Activated naive CD4-positive, alpha-beta T cell treated with anti-CD3 and anti-CD28 coated beads, Interleukin-2, amount 10 ng/mL, durations not matched to agents 7 days and 5 days (primary cell): Measurements from ENCODE around the gene GRK6.

Source experiments
- CTCF ChIA-PET: fragments of 350-600 bp; sonication (Branson Sonifier 250); formaldehyde crosslinking; loops from one replicate; lab custom pipeline; 2021; ENCODE audit warnings: antibody characterized with exemption; lab: Charles Lee
- DNase-seq: peaks from one replicate; pipeline ENCODE4 v3.0.0-alpha.2; 2020
- H3K27ac Mint-ChIP-seq: one replicate; pipeline ENCODE4 v1.8.0; 2021; ENCODE audit warnings: mild to moderate bottlenecking, moderate library complexity, mixed read lengths
- H3K27me3 Mint-ChIP-seq: one replicate; pipeline ENCODE4 v1.8.0; 2021; ENCODE audit warnings: mild to moderate bottlenecking, mixed read lengths
- H3K36me3 Mint-ChIP-seq: one replicate; pipeline ENCODE4 v1.8.0; 2021; ENCODE audit warnings: mixed read lengths
- H3K4me1 Mint-ChIP-seq: one replicate; pipeline ENCODE4 v1.8.0; 2021; ENCODE audit warnings: mixed read lengths
- H3K4me3 Mint-ChIP-seq: one replicate; pipeline ENCODE4 v1.8.0; 2021; ENCODE audit warnings: mild to moderate bottlenecking, moderate library complexity, mixed read lengths
- H3K9me3 Mint-ChIP-seq: one replicate; pipeline ENCODE4 v1.8.0; 2021; ENCODE audit warnings: mixed read lengths

The GRK6 gene

GRCh38 chr5:177423671-177424070 is 2.8 kb upstream of the GRK6 start:
- Mint-ChIP-seq H3K36me3 (peaks cover 16% of the 10 kb centered on the region), H3K4me1 (peaks cover 27% of the 10 kb centered on the region), H3K4me3 (no peak overlapping the region), H3K27ac (no peak overlapping the region), H3K9me3 (peaks cover 4% of the 10 kb centered on the region), H3K27me3 (peaks cover 6% of the 10 kb centered on the region)
- CTCF ChIA-PET = interaction anchor here (1.2 to 14.5 kb wide), 4 partner anchors 8 to 33 kb away, joined by 3 to 172 read pairs (median 46); partner anchors contain the start of genes F12 and PFN3
- DNase-seq = no peak

DNA sequence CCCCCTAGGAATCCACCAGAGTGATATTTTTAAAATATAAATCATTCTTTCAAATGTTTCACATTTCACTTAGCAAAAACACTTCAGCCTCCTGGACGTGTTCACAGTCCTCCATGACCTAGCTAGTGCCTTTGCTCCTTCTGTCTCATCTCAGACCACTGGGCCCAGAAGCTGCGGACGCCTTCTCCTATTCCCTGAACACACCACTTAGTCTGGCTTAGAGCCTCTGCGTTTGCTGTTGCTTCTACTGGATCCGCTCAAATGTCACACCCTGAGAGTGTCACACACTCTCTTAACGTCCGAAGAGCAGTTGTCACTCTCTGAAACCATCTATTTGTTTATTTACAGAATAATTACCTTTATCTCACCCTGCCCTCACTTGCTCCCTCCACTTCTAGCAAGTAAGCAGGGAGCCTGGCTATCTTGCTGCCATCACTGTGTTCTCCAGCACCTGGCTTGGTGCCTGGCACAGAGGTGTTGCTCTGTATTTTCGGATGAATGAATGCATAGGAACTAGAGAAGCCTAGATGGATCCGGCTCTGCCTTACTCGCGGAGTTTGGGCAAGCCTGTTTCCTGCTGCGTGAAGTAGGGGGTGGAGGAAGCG is 1.2 kb upstream of the GRK6 start:
- Mint-ChIP-seq H3K9me3 (peaks cover 4% of the 10 kb centered on the region), H3K27ac (peak overlapping the region; percentile 97), H3K36me3 (peaks cover 30% of the 10 kb centered on the region), H3K4me1 (peaks cover 44% of the 10 kb centered on the region), H3K27me3 (no peaks in the 10 kb centered on the region), H3K4me3 (peak overlapping the region; percentile 86)
- no peak for DNase-seq
- CTCF ChIA-PET = interaction anchor here (0.7 to 14.5 kb wide), 4 partner anchors 20 to 36 kb away, joined by 3 to 172 read pairs (median 46); partner anchors contain the start of genes F12 and PFN3

- peak overlapping the region; percentile 97 for H3K27ac Mint-ChIP-seq
- DNase-seq = peak; percentile 100
- H3K4me3 Mint-ChIP-seq = peak overlapping the region; percentile 86
- H3K27me3 Mint-ChIP-seq = no peaks in the 10 kb centered on the region
- CTCF ChIA-PET = interaction anchor here (0.7 to 14.5 kb wide), 8 partner anchors 18 to 116 kb away, joined by 3 to 172 read pairs (median 4); partner anchors contain the start of genes F12 and PFN3
- H3K36me3 Mint-ChIP-seq = peaks cover 36% of the 10 kb centered on the region
- peaks cover 50% of the 10 kb centered on the region for H3K4me1 Mint-ChIP-seq
- H3K9me3 Mint-ChIP-seq = peaks cover 4% of the 10 kb centered on the region
These were observed 493 bp upstream of the GRK6 start for GRCh38 chr5:177425801-177426565.

DNA sequence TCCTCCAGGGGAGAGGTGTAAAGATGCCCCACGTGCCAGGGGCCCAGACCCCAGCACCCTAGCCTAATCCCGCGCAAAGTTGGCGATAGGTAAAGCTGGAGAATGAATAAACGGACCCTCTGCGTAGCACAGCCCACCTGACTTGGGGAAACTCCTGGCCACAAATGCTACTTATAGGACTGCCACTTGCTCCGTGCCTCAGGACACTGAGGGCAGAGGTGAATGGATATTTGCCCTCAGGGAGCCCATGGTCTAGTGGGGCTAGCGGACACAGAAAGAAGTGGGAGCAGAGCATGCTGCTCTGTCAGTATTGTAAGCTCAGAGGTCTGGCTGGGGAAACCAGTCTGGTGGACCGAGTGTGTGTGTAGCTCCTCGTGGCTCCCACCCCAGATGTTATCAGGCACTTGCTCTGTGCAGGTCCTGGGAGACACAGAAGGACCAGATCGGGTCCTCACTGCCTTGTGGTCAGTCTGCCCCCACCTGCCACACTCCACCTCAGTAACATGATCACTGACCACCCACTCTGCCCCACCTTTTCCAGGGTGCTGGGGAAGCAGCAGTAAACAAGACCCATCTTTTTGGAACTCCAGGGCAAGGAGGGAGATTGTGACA is 841 bp downstream of the GRK6 start:
- no peaks in the 10 kb centered on the region for H3K9me3 Mint-ChIP-seq
- DNase-seq = peak; percentile 33
- H3K4me3 Mint-ChIP-seq = peak overlapping the region; percentile 92
- H3K4me1 Mint-ChIP-seq = peaks cover 60% of the 10 kb centered on the region
- H3K27me3 Mint-ChIP-seq = no peaks in the 10 kb centered on the region
- H3K36me3 Mint-ChIP-seq = peaks cover 48% of the 10 kb centered on the region
- CTCF ChIA-PET = interaction anchor here (1.6 to 14.5 kb wide), 3 partner anchors 22 to 117 kb away, joined by 5 to 172 read pairs (median 89); partner anchors contain the start of genes F12 and PFN3
- peak overlapping the region; percentile 95 for H3K27ac Mint-ChIP-seq

DNA sequence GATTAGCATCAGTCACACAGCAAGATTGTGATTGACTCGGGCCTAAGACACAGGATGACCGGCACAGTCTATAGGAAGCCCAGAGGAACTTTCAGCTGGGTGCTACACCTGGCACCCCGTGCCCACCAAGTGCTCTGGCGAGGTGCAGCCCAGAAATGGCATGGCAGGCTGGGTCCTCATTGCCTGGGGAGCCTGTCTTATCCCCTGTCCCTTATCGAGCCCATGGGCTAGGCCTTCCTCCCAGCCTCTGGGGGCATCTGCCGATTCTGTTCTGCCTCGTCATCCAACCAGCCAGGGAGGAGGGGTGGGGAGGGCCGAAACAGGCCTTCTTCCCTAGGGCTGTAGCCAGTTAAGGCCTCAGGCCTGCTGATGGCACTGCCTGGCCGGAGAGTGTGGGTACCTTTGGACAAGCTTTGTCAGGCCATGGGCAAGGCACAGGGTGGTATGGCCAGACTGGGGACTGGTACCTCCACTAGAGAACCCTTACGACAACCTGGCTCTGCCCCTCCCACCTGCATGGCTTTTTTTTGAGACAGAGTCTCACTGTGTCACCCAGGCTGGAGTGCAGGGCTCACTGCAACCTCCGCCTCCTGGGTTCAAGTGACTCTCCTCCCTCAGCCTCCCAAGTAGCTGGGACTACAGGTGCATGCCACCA is 1.6 kb downstream of the GRK6 start:
- peaks cover 53% of the 10 kb centered on the region for H3K36me3 Mint-ChIP-seq
- peak; percentile 45 for DNase-seq
- CTCF ChIA-PET = interaction anchor here (1.7 to 14.5 kb wide), 3 partner anchors 18 to 27 kb away, joined by 7 to 172 read pairs (median 89); partner anchors contain the start of genes F12 and PFN3

DNA sequence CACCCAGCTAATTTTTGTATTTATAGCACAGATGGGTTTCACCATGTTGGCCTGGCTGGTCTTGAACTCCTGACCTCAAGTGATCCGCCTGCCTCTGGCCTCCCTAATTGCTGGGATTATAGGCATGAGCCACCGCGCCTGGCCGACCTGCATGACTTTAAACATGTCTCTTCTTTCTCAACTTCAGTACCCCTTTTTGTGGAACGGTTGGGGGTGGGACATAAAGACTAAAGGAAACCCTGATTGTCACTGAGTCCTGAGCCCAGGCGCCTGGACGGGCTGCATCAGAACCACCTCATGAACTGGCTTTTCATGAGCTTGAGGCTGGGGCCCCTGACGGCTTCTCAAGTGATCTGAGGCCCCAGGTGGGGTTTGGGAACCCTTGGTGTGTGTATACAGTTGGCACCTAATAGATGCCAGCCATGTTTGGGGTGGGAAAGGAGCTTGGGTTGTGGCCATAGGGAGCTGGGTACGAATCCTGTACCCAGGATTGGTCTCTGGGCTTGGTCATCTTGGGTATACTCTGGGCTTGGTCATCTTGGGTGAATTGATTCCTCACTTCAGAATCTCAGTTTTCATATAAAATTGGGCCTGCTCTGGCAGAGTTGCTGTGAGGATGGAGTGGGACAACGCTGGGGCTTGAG is 2.2 kb downstream of the GRK6 start:
- Mint-ChIP-seq H3K9me3 (no peaks in the 10 kb centered on the region), H3K36me3 (peaks cover 58% of the 10 kb centered on the region), H3K4me3 (peak overlapping the region; percentile 92), H3K27me3 (no peaks in the 10 kb centered on the region), H3K27ac (peak overlapping the region; percentile 95), H3K4me1 (peaks cover 70% of the 10 kb centered on the region)
- CTCF ChIA-PET = interaction anchor here (1.7 to 14.5 kb wide), 3 partner anchors 17 to 26 kb away, joined by 7 to 172 read pairs (median 89); partner anchors contain the start of genes F12 and PFN3
- DNase-seq = no peak

More for the DNA sequence above, 1.6 kb downstream of the GRK6 start:
- Mint-ChIP-seq H3K27me3 (no peaks in the 10 kb centered on the region), H3K27ac (peak overlapping the region; percentile 95), H3K4me3 (peak overlapping the region; percentile 92), H3K4me1 (peaks cover 64% of the 10 kb centered on the region), H3K9me3 (no peaks in the 10 kb centered on the region)

- peak overlapping the region; percentile 92 for H3K4me3 Mint-ChIP-seq
- H3K27me3 Mint-ChIP-seq = no peaks in the 10 kb centered on the region
- H3K36me3 Mint-ChIP-seq = peaks cover 65% of the 10 kb centered on the region
- CTCF ChIA-PET = interaction anchor here (0.7 to 14.5 kb wide), 7 partner anchors 16 to 406 kb away, joined by 3 to 172 read pairs (median 5); partner anchors contain the start of genes F12 and PFN3
- H3K4me1 Mint-ChIP-seq = peaks cover 73% of the 10 kb centered on the region
- no peaks in the 10 kb centered on the region for H3K9me3 Mint-ChIP-seq
- H3K27ac Mint-ChIP-seq = peak overlapping the region; percentile 95
- peak; percentile 91 for DNase-seq
These were observed 3.0 kb downstream of the GRK6 start for GRCh38 chr5:177429248-177430040.

DNA sequence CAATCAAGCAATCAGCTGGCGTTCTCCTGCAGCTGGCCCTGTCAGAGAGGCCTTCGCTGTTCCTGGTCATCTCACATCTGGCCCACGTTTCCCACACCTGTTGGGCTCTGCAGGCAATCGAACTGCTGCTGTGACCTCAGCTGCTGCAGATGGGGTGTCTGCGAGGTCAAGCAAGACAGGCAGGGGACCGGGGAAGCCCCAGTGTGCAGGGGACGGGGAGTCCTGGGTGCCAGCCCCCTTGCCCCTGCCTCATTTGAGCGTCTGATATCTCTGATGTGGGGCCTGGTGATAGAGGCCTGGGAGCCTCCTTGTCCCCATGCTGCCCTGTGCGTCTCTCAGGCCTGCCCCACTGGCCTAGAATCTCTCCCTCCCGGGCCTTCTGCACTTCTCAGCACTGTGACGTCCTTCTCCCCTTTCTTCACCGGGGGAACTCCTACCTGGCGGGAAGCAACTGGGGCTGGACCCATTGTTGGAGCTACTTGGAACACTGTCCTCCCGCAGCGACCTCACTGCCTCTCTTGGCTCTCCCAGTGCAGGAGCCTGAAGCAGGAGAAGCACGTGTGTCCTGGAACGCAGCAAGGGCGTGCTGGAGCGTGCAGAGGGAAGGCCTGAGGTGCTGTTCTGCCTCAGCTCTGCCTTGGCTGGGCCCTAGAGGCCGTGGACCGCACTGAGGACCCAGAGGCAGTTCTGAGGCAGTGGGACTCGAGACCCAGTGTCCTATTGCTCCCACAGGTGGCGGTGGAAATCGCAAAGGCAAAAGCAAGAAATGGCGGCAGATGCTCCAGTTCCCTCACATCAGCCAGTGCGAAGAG is 3.9 kb downstream of the GRK6 start:
- CTCF ChIA-PET = interaction anchor here (0.7 to 14.5 kb wide), 6 partner anchors 10 to 407 kb away, joined by 3 to 172 read pairs (median 12); partner anchors contain the start of genes F12 and PFN3
- Mint-ChIP-seq H3K9me3 (no peaks in the 10 kb centered on the region), H3K27me3 (no peaks in the 10 kb centered on the region), H3K4me1 (peaks cover 71% of the 10 kb centered on the region), H3K27ac (peak overlapping the region; percentile 95), H3K36me3 (peaks cover 72% of the 10 kb centered on the region), H3K4me3 (peak overlapping the region; percentile 92)
- DNase-seq = no peak

GRCh38 chr5:177430972-177431316 is 4.5 kb downstream of the GRK6 start:
- Mint-ChIP-seq H3K9me3 (no peaks in the 10 kb centered on the region), H3K27me3 (no peaks in the 10 kb centered on the region), H3K4me1 (peaks cover 73% of the 10 kb centered on the region), H3K4me3 (peak overlapping the region; percentile 92), H3K27ac (peak overlapping the region; percentile 95), H3K36me3 (peaks cover 78% of the 10 kb centered on the region)
- DNase-seq = no peak
- CTCF ChIA-PET = interaction anchor here (1.2 to 14.5 kb wide), 8 partner anchors 9 to 317 kb away, joined by 3 to 172 read pairs (median 8); partner anchors contain the start of genes F12, PFN3 and PRR7

DNA sequence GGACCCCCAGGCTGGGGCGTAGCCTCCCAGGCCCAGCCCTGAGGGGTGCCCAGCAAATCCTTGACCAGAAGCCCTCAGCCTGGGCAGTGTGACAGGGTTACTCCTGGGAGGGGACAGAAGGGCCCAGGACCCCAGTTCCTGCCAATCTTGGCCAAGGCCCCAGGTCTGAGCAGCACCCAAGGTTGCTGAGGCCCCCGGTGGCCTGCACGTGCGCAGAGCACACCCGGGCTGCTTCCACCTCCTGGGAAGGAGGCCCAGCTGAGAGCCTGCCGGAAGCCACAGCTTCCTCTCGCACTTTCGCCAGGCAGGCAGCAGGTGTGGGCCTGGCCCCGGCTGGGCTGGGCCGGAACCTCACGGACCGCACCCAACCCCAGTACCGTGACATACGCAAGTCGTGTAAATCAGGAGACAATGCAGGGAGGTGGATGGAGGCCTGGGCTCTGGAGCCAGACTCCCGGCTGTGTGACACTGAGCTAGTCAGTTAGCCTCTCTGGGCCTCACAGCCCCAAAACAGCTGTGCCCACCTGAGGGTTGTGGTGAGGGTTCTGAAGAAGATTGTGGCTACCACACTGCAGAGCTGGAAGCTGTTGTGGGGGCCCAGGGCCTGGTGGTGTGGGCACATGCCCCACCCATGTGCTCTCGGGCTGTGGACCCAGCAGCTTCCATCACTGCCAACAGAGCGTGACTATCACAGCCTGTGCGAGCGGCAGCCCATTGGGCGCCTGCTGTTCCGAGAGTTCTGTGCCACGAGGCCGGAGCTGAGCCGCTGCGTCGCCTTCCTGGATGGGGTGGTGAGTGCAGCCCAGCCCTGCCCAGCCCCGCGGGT is 5.1 kb downstream of the GRK6 start:
- Mint-ChIP-seq H3K27ac (peak overlapping the region; percentile 95), H3K9me3 (no peaks in the 10 kb centered on the region), H3K4me3 (peak overlapping the region; percentile 92), H3K4me1 (peaks cover 76% of the 10 kb centered on the region), H3K27me3 (no peaks in the 10 kb centered on the region), H3K36me3 (peaks cover 80% of the 10 kb centered on the region)
- CTCF ChIA-PET = interaction anchor here (0.7 to 14.5 kb wide), 11 partner anchors 9 to 317 kb away, joined by 3 to 172 read pairs (median 7); partner anchors contain the start of genes F12, PFN3 and PRR7
- peak; percentile 86 for DNase-seq
